HEK293 (cell line): ENCODE measurements around the gene RASL11B.
A peak's percentile ranks its signal among the peaks of the same experiment; 100 is the strongest.

Experiments
- CTCF ChIA-PET: fragments of 350-600 bp; formaldehyde crosslinking; extraction: SDS; loops from one replicate; lab custom pipeline; 2021; ENCODE audit warnings: antibody characterized with exemption; lab: Yijun Ruan, JAX
- POLR2A ChIA-PET: fragments of 300-600 bp; formaldehyde crosslinking; extraction: SDS; loops from one replicate; lab custom pipeline; 2020; ENCODE audit warnings: antibody characterized with exemption, inconsistent platforms; lab: Yijun Ruan, JAX
- H3K27ac ChIP-seq: fragments of 200-500 bp; sonication (Bioruptor generic); 2 replicates; pipeline ENCODE4 v1.5.1; 2014; ENCODE audit warnings: low read depth, low read length, control low read depth, inconsistent platforms; ENCODE audit errors: extremely low read depth
- H3K36me3 ChIP-seq, 2 experiments: fragments of 200-500 bp in 1 of 2; sonication (Bioruptor generic) in 1 of 2; 1 replicate in 1 of 2; 2 replicates in 1 of 2; pipeline ENCODE4 v1.5.1; 2014 to 2017; ENCODE audit warnings: inconsistent platforms in 2 of 2, low read length in 2 of 2; ENCODE audit not compliant: control insufficient read depth in 2 of 2, insufficient read depth in 1 of 2
- H3K4me1 ChIP-seq: fragments of 200-500 bp; sonication (Bioruptor generic); 2 replicates; pipeline ENCODE4 v1.5.1; 2014; ENCODE audit warnings: mild to moderate bottlenecking, low read length, inconsistent platforms; ENCODE audit not compliant: control insufficient read depth, insufficient read depth
- H3K4me3 ChIP-seq: 2 replicates; pipeline ENCODE4 v1.5.1; 2011; ENCODE audit warnings: low read depth, mild to moderate bottlenecking, control low read depth, low read length, moderate library complexity
- H3K9me3 ChIP-seq: fragments of 200-500 bp; sonication (Bioruptor generic); 2 replicates; pipeline ENCODE4 v1.5.1; 2014; ENCODE audit warnings: low read depth, low read length, inconsistent platforms; ENCODE audit not compliant: control insufficient read depth, insufficient read depth
- BCL11B ChIP-seq: fragments of 450-650 bp; formaldehyde crosslinking; IDR thresholded peaks from 2 replicates; pipeline ENCODE4 v1.5.1; 2016; ENCODE audit warnings: low read depth, missing biosample characterization, missing genetic modification characterization
- EGR2 ChIP-seq: fragments of 450-650 bp; formaldehyde crosslinking; IDR thresholded peaks from 2 replicates; pipeline ENCODE4 v1.5.1; 2016; ENCODE audit warnings: low read depth, missing biosample characterization, missing genetic modification characterization
- OVOL3 ChIP-seq: fragments of 450-650 bp; formaldehyde crosslinking; IDR thresholded peaks from 2 replicates; pipeline ENCODE4 v1.5.1; 2016; ENCODE audit warnings: missing biosample characterization, missing genetic modification characterization
- RBAK ChIP-seq: fragments of 450-650 bp; formaldehyde crosslinking; IDR thresholded peaks from 2 replicates; pipeline ENCODE4 v1.5.1; 2016; ENCODE audit warnings: missing biosample characterization, missing genetic modification characterization
- SETDB1 ChIP-seq: IDR thresholded peaks from one replicate; pipeline ENCODE4 v1.6.1; 2017; ENCODE audit warnings: mild to moderate bottlenecking, low read length, moderate library complexity, mixed read lengths; ENCODE audit not compliant: insufficient read length
- ZBTB10 ChIP-seq: fragments of 450-650 bp; formaldehyde crosslinking; IDR thresholded peaks from 2 replicates; pipeline ENCODE4 v1.5.1; 2016; ENCODE audit warnings: missing biosample characterization, missing genetic modification characterization
- ZBTB17 ChIP-seq: fragments of 450-650 bp; formaldehyde crosslinking; IDR thresholded peaks from 2 replicates; pipeline ENCODE4 v1.5.1; 2016; ENCODE audit warnings: missing biosample characterization, missing genetic modification characterization
- ZBTB48 ChIP-seq: fragments of 450-650 bp; formaldehyde crosslinking; IDR thresholded peaks from 2 replicates; pipeline ENCODE4 v1.5.1; 2016; ENCODE audit warnings: missing biosample characterization, missing genetic modification characterization
- ZBTB49 ChIP-seq: fragments of 450-650 bp; formaldehyde crosslinking; IDR thresholded peaks from 2 replicates; pipeline ENCODE4 v1.5.1; 2016; ENCODE audit warnings: missing biosample characterization, missing genetic modification characterization, low read depth
- ZNF132 ChIP-seq: fragments of 450-650 bp; formaldehyde crosslinking; IDR thresholded peaks from 2 replicates; pipeline ENCODE4 v1.5.1; 2017; ENCODE audit warnings: missing biosample characterization, missing genetic modification characterization, borderline replicate concordance
- ZNF174 ChIP-seq: fragments of 450-650 bp; formaldehyde crosslinking; IDR thresholded peaks from 2 replicates; pipeline ENCODE4 v1.5.0; 2017; ENCODE audit warnings: missing biosample characterization, mild to moderate bottlenecking, missing genetic modification characterization
- ZNF184 ChIP-seq: fragments of 450-650 bp; IDR thresholded peaks from 2 replicates; pipeline ENCODE4 v1.5.1; 2018; ENCODE audit warnings: missing biosample characterization, mild to moderate bottlenecking, missing genetic modification characterization
- ZNF2 ChIP-seq: fragments of 450-650 bp; formaldehyde crosslinking; IDR thresholded peaks from 2 replicates; pipeline ENCODE4 v1.5.1; 2016; ENCODE audit warnings: missing biosample characterization, missing genetic modification characterization
- ZNF211 ChIP-seq: fragments of 450-650 bp; formaldehyde crosslinking; IDR thresholded peaks from 2 replicates; pipeline ENCODE4 v1.5.1; 2016; ENCODE audit warnings: low read depth, missing biosample characterization, missing genetic modification characterization
- ZNF221 ChIP-seq: fragments of 450-650 bp; formaldehyde crosslinking; IDR thresholded peaks from 2 replicates; pipeline ENCODE4 v1.5.1; 2017; ENCODE audit warnings: missing biosample characterization, missing genetic modification characterization, borderline replicate concordance
- ZNF23 ChIP-seq: fragments of 450-650 bp; formaldehyde crosslinking; IDR thresholded peaks from 2 replicates; pipeline ENCODE4 v1.5.1; 2016; ENCODE audit warnings: missing biosample characterization, missing genetic modification characterization, borderline replicate concordance
- ZNF341 ChIP-seq: fragments of 450-650 bp; formaldehyde crosslinking; IDR thresholded peaks from 2 replicates; pipeline ENCODE4; 2016; ENCODE audit warnings: low read depth, missing biosample characterization, missing genetic modification characterization
- ZNF37A ChIP-seq: fragments of 450-650 bp; IDR thresholded peaks from 2 replicates; pipeline ENCODE4 v1.5.1; 2018; ENCODE audit warnings: missing biosample characterization, missing genetic modification characterization
- ZNF391 ChIP-seq: fragments of 450-650 bp; formaldehyde crosslinking; IDR thresholded peaks from 2 replicates; pipeline ENCODE4 v1.5.1; 2016; ENCODE audit warnings: low read depth, missing biosample characterization, missing genetic modification characterization, borderline replicate concordance
- ZNF510 ChIP-seq: fragments of 450-650 bp; formaldehyde crosslinking; IDR thresholded peaks from 2 replicates; pipeline ENCODE4 v1.5.1; 2018; ENCODE audit warnings: mild to moderate bottlenecking, missing genetic modification characterization, missing biosample characterization; ENCODE audit not compliant: insufficient replicate concordance
- ZNF555 ChIP-seq: fragments of 450-650 bp; formaldehyde crosslinking; conservative IDR thresholded peaks from 2 replicates; pipeline ENCODE4 v1.5.1; 2017; ENCODE audit warnings: missing biosample characterization, mild to moderate bottlenecking, missing genetic modification characterization, inconsistent platforms
- ZNF837 ChIP-seq: fragments of 450-650 bp; formaldehyde crosslinking; IDR thresholded peaks from 2 replicates; pipeline ENCODE4 v1.5.1; 2016; ENCODE audit warnings: missing biosample characterization, missing genetic modification characterization
- TF ChIP-seq, protein P1 (sequence below): fragments of 450-650 bp; formaldehyde crosslinking; IDR thresholded peaks from 2 replicates; pipeline ENCODE4 v1.5.1; 2016; ENCODE audit warnings: missing biosample characterization, missing genetic modification characterization
- TF ChIP-seq, protein P2 (sequence below): fragments of 450-650 bp; formaldehyde crosslinking; IDR thresholded peaks from 2 replicates; pipeline ENCODE4 v1.5.1; 2016; ENCODE audit warnings: missing biosample characterization, missing genetic modification characterization

Gene RASL11B

GRCh38 chr4:52910115-52910514 lies 48.0 kb downstream of the RASL11B start:
- TF ChIP-seq ZNF341 (tag by site-specific recombination) (no peak), ZNF184 (tag by site-specific recombination) (no peak), ZNF211 (tag by site-specific recombination) (no peak), ZBTB17 (tag by site-specific recombination) (no peak), ZNF132 (no peak), ZNF555 (tag by site-specific recombination) (no peak), ZNF23 (no peak)
- POLR2A ChIA-PET: no interaction called here
- no peaks in the 10 kb centered on the region for H3K9me3 ChIP-seq
- H3K27ac ChIP-seq: no peak overlapping the region
- H3K4me1 ChIP-seq: no peaks in the 10 kb centered on the region
- no peak overlapping the region for H3K4me3 ChIP-seq
- no peaks in the 10 kb centered on the region for H3K36me3 ChIP-seq
- CTCF ChIA-PET: interaction anchor here (0.7 to 1.1 kb wide), 4 partner anchors 22 to 72 kb away, joined by 3 to 4 read pairs (median 3); no protein-coding TSS in a partner anchor

DNA sequence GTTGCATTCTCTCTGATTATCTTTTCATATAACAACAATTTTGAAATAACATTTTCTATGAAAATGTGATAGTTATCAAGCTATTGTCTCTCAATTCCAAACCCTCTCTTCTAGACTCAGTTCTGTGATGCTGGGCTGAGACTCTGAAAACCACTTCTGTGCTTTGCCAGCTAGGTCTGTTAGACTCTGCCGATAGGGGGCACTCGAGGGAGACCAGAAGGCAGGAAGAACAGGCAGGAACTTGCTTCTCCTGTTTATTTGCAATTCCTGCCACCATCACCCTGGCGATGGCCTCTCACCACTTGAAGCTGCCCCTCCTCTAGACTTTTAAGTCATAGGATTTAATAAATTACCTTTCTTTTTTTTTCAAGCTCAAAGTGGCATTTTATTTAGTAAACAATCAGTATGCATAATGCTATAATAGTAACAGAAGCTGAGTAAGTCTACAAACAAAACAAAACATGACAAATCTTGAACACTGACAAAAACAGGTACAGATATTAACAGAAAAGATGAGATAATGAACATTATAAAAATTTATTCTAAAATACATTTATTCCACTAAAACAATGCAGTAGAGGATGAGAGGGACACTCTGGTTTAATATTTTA lies 49.7 kb downstream of the RASL11B start:
- TF ChIP-seq, protein P1, sequence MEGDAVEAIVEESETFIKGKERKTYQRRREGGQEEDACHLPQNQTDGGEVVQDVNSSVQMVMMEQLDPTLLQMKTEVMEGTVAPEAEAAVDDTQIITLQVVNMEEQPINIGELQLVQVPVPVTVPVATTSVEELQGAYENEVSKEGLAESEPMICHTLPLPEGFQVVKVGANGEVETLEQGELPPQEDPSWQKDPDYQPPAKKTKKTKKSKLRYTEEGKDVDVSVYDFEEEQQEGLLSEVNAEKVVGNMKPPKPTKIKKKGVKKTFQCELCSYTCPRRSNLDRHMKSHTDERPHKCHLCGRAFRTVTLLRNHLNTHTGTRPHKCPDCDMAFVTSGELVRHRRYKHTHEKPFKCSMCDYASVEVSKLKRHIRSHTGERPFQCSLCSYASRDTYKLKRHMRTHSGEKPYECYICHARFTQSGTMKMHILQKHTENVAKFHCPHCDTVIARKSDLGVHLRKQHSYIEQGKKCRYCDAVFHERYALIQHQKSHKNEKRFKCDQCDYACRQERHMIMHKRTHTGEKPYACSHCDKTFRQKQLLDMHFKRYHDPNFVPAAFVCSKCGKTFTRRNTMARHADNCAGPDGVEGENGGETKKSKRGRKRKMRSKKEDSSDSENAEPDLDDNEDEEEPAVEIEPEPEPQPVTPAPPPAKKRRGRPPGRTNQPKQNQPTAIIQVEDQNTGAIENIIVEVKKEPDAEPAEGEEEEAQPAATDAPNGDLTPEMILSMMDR (tag by site-specific recombination): 0 out of 2 replicates have a peak, but pooled peaks have one; percentile 15
- no peak for TF ChIP-seq EGR2
- no peak for TF ChIP-seq ZBTB10 (tag by site-specific recombination)
- Histone ChIP-seq H3K36me3 (no peaks in the 10 kb centered on the region), H3K9me3 (no peaks in the 10 kb centered on the region), H3K27ac (no peak overlapping the region), H3K4me1 (no peaks in the 10 kb centered on the region), H3K4me3 (no peak overlapping the region)
- POLR2A ChIA-PET: no interaction called here
- CTCF ChIA-PET: interaction anchor here (0.5 to 1.6 kb wide), 26 partner anchors 9 to 701 kb away, joined by 3 to 9 read pairs (median 4); no protein-coding TSS in a partner anchor

- H3K4me1 ChIP-seq: no peaks in the 10 kb centered on the region
- H3K36me3 ChIP-seq: no peaks in the 10 kb centered on the region
- ChIA-PET CTCF (interaction anchor here (0.6 to 1.6 kb wide), 9 partner anchors 9 to 327 kb away, joined by 3 to 6 read pairs (median 4); no protein-coding TSS in a partner anchor), POLR2A (no interaction called here)
- no peak overlapping the region for H3K4me3 ChIP-seq
- no peaks in the 10 kb centered on the region for H3K9me3 ChIP-seq
- no peak overlapping the region for H3K27ac ChIP-seq
- no peak for TF ChIP-seq ZNF184 (tag by site-specific recombination)
- TF ChIP-seq ZNF221 (tag by site-specific recombination): no peak
- no peak for TF ChIP-seq ZNF2 (tag by site-specific recombination)
- no peak for TF ChIP-seq OVOL3 (tag by site-specific recombination)
- TF ChIP-seq RBAK (tag by site-specific recombination): no peak
- no peak for TF ChIP-seq ZNF391 (tag by site-specific recombination)
- TF ChIP-seq ZNF37A (tag by site-specific recombination): no peak
- no peak for TF ChIP-seq ZNF174 (tag by site-specific recombination)
- TF ChIP-seq, protein P2, sequence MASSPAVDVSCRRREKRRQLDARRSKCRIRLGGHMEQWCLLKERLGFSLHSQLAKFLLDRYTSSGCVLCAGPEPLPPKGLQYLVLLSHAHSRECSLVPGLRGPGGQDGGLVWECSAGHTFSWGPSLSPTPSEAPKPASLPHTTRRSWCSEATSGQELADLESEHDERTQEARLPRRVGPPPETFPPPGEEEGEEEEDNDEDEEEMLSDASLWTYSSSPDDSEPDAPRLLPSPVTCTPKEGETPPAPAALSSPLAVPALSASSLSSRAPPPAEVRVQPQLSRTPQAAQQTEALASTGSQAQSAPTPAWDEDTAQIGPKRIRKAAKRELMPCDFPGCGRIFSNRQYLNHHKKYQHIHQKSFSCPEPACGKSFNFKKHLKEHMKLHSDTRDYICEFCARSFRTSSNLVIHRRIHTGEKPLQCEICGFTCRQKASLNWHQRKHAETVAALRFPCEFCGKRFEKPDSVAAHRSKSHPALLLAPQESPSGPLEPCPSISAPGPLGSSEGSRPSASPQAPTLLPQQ (tag by site-specific recombination): no peak
- no peak for TF ChIP-seq BCL11B (tag by site-specific recombination)
- no peak for TF ChIP-seq SETDB1
- TF ChIP-seq ZBTB49 (tag by site-specific recombination): no peak
- TF ChIP-seq ZNF510 (tag by site-specific recombination): no peak
- TF ChIP-seq ZNF837 (tag by site-specific recombination): no peak
- TF ChIP-seq ZBTB48 (tag by site-specific recombination): no peak
Measured at GRCh38 chr4:52912608-52913007, 50.5 kb downstream of the RASL11B start.
